H9 (cell line): ENCODE results near the gene EP300. TPM values are rescaled to one million over a fixed set of nuclear protein-coding genes. Genes with fewer than 3 reads are reported as not detected.

Source experiments
- DNase-seq: peaks from one replicate; pipeline ENCODE4 v3.0.0-alpha.2; 2017
- H2AFZ ChIP-seq: one replicate; pipeline ENCODE4 v1.6.1; 2013; ENCODE audit warnings: mild to moderate bottlenecking, low read length, control low read depth, moderate library complexity
- H2AK5ac ChIP-seq: 2 replicates; pipeline ENCODE4 v1.6.1; 2013; ENCODE audit warnings: low read length, control low read depth, mixed read lengths; ENCODE audit not compliant: insufficient read length
- H2BK120ac ChIP-seq: one replicate; pipeline ENCODE4 v1.6.1; 2013; ENCODE audit warnings: low read depth, mild to moderate bottlenecking, low read length, control low read depth, inconsistent platforms; ENCODE audit not compliant: poor library complexity, severe bottlenecking
- H2BK12ac ChIP-seq: 2 replicates; pipeline ENCODE4 v1.6.1; 2013; ENCODE audit warnings: low read length, control low read depth, mixed read lengths, low read depth; ENCODE audit not compliant: insufficient read length
- H2BK15ac ChIP-seq: 2 replicates; pipeline ENCODE4 v1.6.1; 2013; ENCODE audit warnings: low read depth, low read length, control low read depth
- H2BK20ac ChIP-seq: one replicate; pipeline ENCODE4 v1.6.1; 2013; ENCODE audit warnings: low read depth, mild to moderate bottlenecking, low read length, control low read depth, inconsistent platforms; ENCODE audit not compliant: poor library complexity, severe bottlenecking
- H2BK5ac ChIP-seq: 2 replicates; pipeline ENCODE4 v1.6.1; 2013; ENCODE audit warnings: low read length, control low read depth, mixed read lengths; ENCODE audit not compliant: insufficient read length
- H3K14ac ChIP-seq: 2 replicates; pipeline ENCODE4 v1.6.1; 2013; ENCODE audit warnings: low read length, control low read depth; ENCODE audit not compliant: insufficient read depth
- H3K18ac ChIP-seq: 2 replicates; pipeline ENCODE4 v1.6.1; 2013; ENCODE audit warnings: low read depth, mild to moderate bottlenecking, mixed read lengths, low read length, control low read depth; ENCODE audit not compliant: insufficient read length
- H3K23ac ChIP-seq: 2 replicates; pipeline ENCODE4 v1.6.1; 2013; ENCODE audit warnings: low read length, control low read depth, mixed read lengths, low read depth; ENCODE audit not compliant: insufficient read length
- H3K23me2 ChIP-seq: 2 replicates; pipeline ENCODE4 v1.6.1; 2013; ENCODE audit warnings: low read depth, mild to moderate bottlenecking, mixed read lengths, low read length, control low read depth; ENCODE audit not compliant: insufficient read length, poor library complexity, severe bottlenecking
- H3K27ac ChIP-seq: 2 replicates; pipeline ENCODE4 v1.5.1; 2013; ENCODE audit warnings: low read length, control low read depth, mixed read lengths, low read depth; ENCODE audit not compliant: insufficient read length
- H3K27me3 ChIP-seq: 2 replicates; pipeline ENCODE4 v1.6.1; 2013; ENCODE audit warnings: low read length, control low read depth, inconsistent platforms; ENCODE audit not compliant: insufficient read depth
- H3K4ac ChIP-seq: 2 replicates; pipeline ENCODE4 v1.6.1; 2013; ENCODE audit warnings: low read depth, mild to moderate bottlenecking, control low read depth, inconsistent platforms, low read length, moderate library complexity
- H3K4me1 ChIP-seq: 2 replicates; pipeline ENCODE4 v1.6.1; 2013; ENCODE audit warnings: low read length, control low read depth, inconsistent platforms; ENCODE audit not compliant: insufficient read depth
- H3K4me2 ChIP-seq: 2 replicates; pipeline ENCODE4 v1.6.1; 2013; ENCODE audit warnings: low read length, control low read depth, mixed read lengths; ENCODE audit not compliant: insufficient read length, insufficient read depth
- H3K56ac ChIP-seq: 2 replicates; pipeline ENCODE4 v1.6.1; 2013; ENCODE audit warnings: low read depth, mild to moderate bottlenecking, mixed read lengths, low read length, control low read depth; ENCODE audit not compliant: insufficient read length
- H3K79me1 ChIP-seq: 2 replicates; pipeline ENCODE4 v1.6.1; 2013; ENCODE audit warnings: low read depth, mild to moderate bottlenecking, moderate library complexity, low read length, control low read depth, inconsistent platforms; ENCODE audit not compliant: insufficient read depth, poor library complexity, severe bottlenecking
- H3K79me2 ChIP-seq: 2 replicates; pipeline ENCODE4 v1.6.1; 2013; ENCODE audit warnings: low read length, control low read depth, inconsistent platforms; ENCODE audit not compliant: insufficient read depth
- H3K9ac ChIP-seq: 2 replicates; pipeline ENCODE4 v1.6.1; 2013; ENCODE audit warnings: low read length, control low read depth, mixed read lengths; ENCODE audit not compliant: insufficient read length; ENCODE audit errors: extremely low read depth
- H3K9me3 ChIP-seq: one replicate; pipeline ENCODE4 v1.6.1; 2013; ENCODE audit warnings: low read depth, low read length, inconsistent platforms; ENCODE audit not compliant: control insufficient read depth
- H3T11ph ChIP-seq: one replicate; pipeline ENCODE4 v1.6.1; 2013; ENCODE audit warnings: mild to moderate bottlenecking, low read length, control low read depth, inconsistent platforms
- H4K20me1 ChIP-seq: one replicate; pipeline ENCODE4 v1.6.1; 2013; ENCODE audit not compliant: control insufficient read depth, insufficient read length, insufficient read depth
- H4K5ac ChIP-seq: 2 replicates; pipeline ENCODE4 v1.6.1; 2013; ENCODE audit warnings: low read depth, mild to moderate bottlenecking, mixed read lengths, low read length, control low read depth; ENCODE audit not compliant: insufficient read length
- H4K8ac ChIP-seq: replicated peaks from 2 replicates; pipeline ENCODE4 v1.6.1; 2013; ENCODE audit warnings: low read length, control low read depth, mixed read lengths, low read depth; ENCODE audit not compliant: insufficient read length
- H4K91ac ChIP-seq: 2 replicates; pipeline ENCODE4 v1.6.1; 2013; ENCODE audit warnings: low read depth, mild to moderate bottlenecking, moderate library complexity, mixed read lengths, low read length, control low read depth; ENCODE audit not compliant: insufficient read length
- H3K27ac Mint-ChIP-seq, 3 experiments: 2 replicates in 2 of 3; 3 replicates in 1 of 3; pipeline ENCODE4 v1.8.0; 2020 to 2021; ENCODE audit warnings: mixed read lengths in 3 of 3, mild to moderate bottlenecking in 1 of 3, moderate library complexity in 1 of 3
- H3K27me3 Mint-ChIP-seq: 2 replicates; pipeline ENCODE4 v1.8.0; 2021; ENCODE audit warnings: low read depth, mild to moderate bottlenecking, moderate library complexity, mixed read lengths
- H3K36me3 Mint-ChIP-seq, 3 experiments: 2 replicates in 2 of 3; 3 replicates in 1 of 3; pipeline ENCODE4 v1.8.0; 2020 to 2021; ENCODE audit warnings: low read depth in 3 of 3, mixed read lengths in 3 of 3; ENCODE audit not compliant: insufficient read depth in 1 of 3
- H3K4me1 Mint-ChIP-seq, 2 experiments: 2 replicates each; pipeline ENCODE4 v1.8.0; 2020; ENCODE audit warnings: mixed read lengths in 2 of 2
- H3K4me3 Mint-ChIP-seq, 2 experiments: 2 replicates in 1 of 2; 3 replicates in 1 of 2; pipeline ENCODE4 v1.8.0; 2020 to 2021; ENCODE audit warnings: mild to moderate bottlenecking in 2 of 2, mixed read lengths in 2 of 2, moderate library complexity in 1 of 2
- H3K9me3 Mint-ChIP-seq, 2 experiments: 2 replicates in 1 of 2; 3 replicates in 1 of 2; pipeline ENCODE4 v1.8.0; 2020; ENCODE audit warnings: mild to moderate bottlenecking in 2 of 2, mixed read lengths in 2 of 2, moderate library complexity in 1 of 2
- WGBS: extraction: QIAGEN DNeasy Blood & Tissue Kit; methylation state at CpG from one replicate; pipeline ENCODE4 v1.1.7; 2013; ENCODE audit warnings: missing lambda C conversion rate, low lambda C conversion rate, mixed read lengths; ENCODE audit not compliant: insufficient read length; ENCODE audit errors: extremely low coverage; 5-methylcytosine and 5-hydroxymethylcytosine counted together
- total RNA-seq: library from RNA; stranded (reverse); gene quantifications from 2 replicates; pipeline ENCODE4 v1.2.1, GENCODE V29; 2021
- TF ChIP-seq, protein P1 (sequence below): fragments of 200-600 bp; sonication (generic); conservative IDR thresholded peaks from 3 replicates; pipeline ENCODE4 v1.8.0; 2021; ENCODE audit warnings: antibody characterized with exemption, mild to moderate bottlenecking

The EP300 gene
- total RNA-seq, 1 experiment from 2014 or later, result 136 TPM

DNA sequence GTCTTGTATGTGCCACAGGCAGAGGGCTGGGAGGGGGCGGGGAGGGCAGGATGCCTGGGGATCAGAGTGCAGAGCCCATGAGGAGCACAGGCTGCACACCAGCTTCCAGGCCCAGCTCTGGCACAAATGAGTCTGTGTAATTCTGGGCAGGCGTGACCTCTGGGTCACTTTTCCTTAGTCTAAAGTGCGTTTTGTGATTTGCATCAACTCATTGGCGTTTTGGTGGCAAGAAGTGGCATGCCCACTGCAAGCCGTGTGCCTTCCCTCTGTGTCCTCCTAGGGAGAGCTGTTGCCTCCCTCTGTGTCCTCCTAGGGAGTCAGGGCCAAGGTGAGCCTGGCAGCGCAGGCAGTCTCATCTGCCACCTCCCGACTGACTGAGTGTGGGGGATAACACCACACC is 131.1 kb downstream of the EP300 start:
- H3K36me3 Mint-ChIP-seq, result peaks cover 17 to 79% (median 74%) of the 10 kb centered on the region in 3 experiments; a peak in 6 of 7 replicates
- no peaks in the 10 kb centered on the region for H3K23me2 ChIP-seq
- no peak overlapping the region for H2AK5ac ChIP-seq
- H3K27ac Mint-ChIP-seq, result no peak overlapping the region
- H3K27me3 ChIP-seq, result no peaks in the 10 kb centered on the region
- H3K18ac ChIP-seq, result no peak overlapping the region
- H3K4me3 Mint-ChIP-seq, result no peak overlapping the region
- H3K4ac ChIP-seq, result no peak overlapping the region
- H2BK12ac ChIP-seq, result no peak overlapping the region
- no peak overlapping the region for H3K14ac ChIP-seq
- DNase-seq, result no peak
- H3K27ac ChIP-seq, result no peak overlapping the region
- no peak overlapping the region for H2BK5ac ChIP-seq
- no peak overlapping the region for H4K5ac ChIP-seq
- H3T11ph ChIP-seq, result no peak overlapping the region
- no peak overlapping the region for H3K4me2 ChIP-seq
- H3K9me3 Mint-ChIP-seq, result no peaks in the 10 kb centered on the region
- H3K79me1 ChIP-seq, result no peaks in the 10 kb centered on the region
- H4K91ac ChIP-seq, result no peak overlapping the region
- H4K20me1 ChIP-seq, result no peaks in the 10 kb centered on the region
- no peaks in the 10 kb centered on the region for H3K4me1 Mint-ChIP-seq
- H2BK120ac ChIP-seq, result no peak overlapping the region
- H2BK20ac ChIP-seq, result no peak overlapping the region
- no peaks in the 10 kb centered on the region for H3K9me3 ChIP-seq
- no peak overlapping the region for H3K23ac ChIP-seq
- TF ChIP-seq, protein P1, sequence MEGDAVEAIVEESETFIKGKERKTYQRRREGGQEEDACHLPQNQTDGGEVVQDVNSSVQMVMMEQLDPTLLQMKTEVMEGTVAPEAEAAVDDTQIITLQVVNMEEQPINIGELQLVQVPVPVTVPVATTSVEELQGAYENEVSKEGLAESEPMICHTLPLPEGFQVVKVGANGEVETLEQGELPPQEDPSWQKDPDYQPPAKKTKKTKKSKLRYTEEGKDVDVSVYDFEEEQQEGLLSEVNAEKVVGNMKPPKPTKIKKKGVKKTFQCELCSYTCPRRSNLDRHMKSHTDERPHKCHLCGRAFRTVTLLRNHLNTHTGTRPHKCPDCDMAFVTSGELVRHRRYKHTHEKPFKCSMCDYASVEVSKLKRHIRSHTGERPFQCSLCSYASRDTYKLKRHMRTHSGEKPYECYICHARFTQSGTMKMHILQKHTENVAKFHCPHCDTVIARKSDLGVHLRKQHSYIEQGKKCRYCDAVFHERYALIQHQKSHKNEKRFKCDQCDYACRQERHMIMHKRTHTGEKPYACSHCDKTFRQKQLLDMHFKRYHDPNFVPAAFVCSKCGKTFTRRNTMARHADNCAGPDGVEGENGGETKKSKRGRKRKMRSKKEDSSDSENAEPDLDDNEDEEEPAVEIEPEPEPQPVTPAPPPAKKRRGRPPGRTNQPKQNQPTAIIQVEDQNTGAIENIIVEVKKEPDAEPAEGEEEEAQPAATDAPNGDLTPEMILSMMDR, result no peak
- H2BK15ac ChIP-seq, result no peak overlapping the region
- no peak overlapping the region for H2AFZ ChIP-seq
- no peak overlapping the region for H3K9ac ChIP-seq
- no peak overlapping the region for H4K8ac ChIP-seq
- no peaks in the 10 kb centered on the region for H3K79me2 ChIP-seq
- no peaks in the 10 kb centered on the region for H3K4me1 ChIP-seq
- no peak overlapping the region for H3K56ac ChIP-seq
- WGBS, result no CpG with 5 or more reads among the region's 7 CpGs
- no peaks in the 10 kb centered on the region for H3K27me3 Mint-ChIP-seq
